M059J (cell line): Measurements from ENCODE around the gene CLEC11A. TPM values are rescaled to one million over a fixed set of nuclear protein-coding genes. Genes with fewer than 3 reads are reported as not detected.
A peak's percentile ranks its signal among the peaks of the same experiment; 100 is the strongest.

Experiments used
- DNase-seq: peaks from one replicate; pipeline ENCODE4 v3.0.0-alpha.2; 2012; ENCODE audit warnings: low read depth
- total RNA-seq: library from RNA; depleted of rRNA; stranded (reverse); fragments of >200 nt; shearing (Covaris generic); gene quantifications from 2 replicates; pipeline ENCODE4 v1.2.3, GENCODE V29; 2014

Gene CLEC11A
- total RNA-seq, 1 experiment from 2014 or later = 10.0 TPM

DNA sequence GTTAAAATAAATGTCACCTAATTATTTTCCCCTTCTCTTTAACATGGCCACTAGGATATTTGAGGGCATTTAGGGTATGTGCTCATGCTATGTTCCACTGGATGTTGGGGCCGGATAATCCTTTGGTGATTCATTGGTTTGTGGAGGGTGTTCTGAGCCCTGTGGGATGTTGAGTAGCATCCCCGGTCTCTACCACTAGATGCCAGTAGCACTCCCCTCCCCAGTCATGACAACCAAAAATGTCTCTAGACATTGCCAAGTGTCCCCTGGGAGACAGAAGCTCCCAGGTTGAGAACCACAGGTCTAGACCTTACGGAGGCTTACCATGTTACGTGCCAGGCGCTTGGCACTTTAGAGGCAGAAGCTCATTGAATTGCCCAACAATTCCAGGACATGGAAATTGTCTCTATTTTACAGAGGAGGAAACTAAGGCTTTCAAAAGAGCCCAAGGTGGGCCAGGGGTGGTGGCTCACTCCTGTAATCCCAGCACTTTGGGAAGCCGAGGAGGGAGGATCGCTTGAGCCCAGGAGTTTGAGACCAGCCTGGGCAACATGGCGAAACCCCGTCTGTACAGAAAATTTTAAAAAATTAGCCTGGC is 17.6 kb upstream of the CLEC11A start:
- peak; percentile 64 for DNase-seq

- no peak for DNase-seq
Measured at GRCh38 chr19:50706387-50706786, 16.8 kb upstream of the CLEC11A start.

DNA sequence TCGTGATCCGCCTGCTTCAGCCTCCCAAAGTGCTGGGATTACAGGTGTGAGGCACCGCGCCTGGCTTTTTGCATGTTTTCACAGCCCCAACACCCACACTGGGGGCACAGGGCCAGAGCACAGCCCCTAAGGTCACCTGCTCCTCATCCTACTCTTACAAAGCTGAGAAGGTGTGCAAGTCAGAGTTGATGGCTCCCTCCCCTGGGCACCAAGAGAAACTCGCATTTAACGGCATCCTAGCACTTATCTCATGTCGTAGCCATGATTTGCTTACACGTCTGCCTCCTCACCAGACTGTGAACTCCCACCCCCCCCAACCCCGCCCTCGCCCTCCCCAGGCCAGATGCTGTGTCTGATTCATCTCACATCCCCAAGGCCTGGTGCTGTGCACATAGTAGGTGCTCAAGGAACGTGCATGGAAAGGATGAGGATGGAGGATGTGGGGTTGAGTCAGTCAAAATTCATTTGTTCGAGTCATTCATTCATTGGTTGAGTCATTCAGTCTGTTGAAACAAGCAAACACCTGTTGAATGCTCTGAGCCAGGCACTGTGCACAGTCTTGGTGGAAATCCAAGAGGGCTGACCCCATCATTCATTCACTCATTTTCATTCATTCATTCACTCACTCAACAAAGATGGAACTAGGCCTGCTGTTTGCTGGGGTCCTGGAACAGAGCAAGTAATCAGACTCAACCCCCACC is 14.8 kb upstream of the CLEC11A start:
- no peak for DNase-seq

DNA sequence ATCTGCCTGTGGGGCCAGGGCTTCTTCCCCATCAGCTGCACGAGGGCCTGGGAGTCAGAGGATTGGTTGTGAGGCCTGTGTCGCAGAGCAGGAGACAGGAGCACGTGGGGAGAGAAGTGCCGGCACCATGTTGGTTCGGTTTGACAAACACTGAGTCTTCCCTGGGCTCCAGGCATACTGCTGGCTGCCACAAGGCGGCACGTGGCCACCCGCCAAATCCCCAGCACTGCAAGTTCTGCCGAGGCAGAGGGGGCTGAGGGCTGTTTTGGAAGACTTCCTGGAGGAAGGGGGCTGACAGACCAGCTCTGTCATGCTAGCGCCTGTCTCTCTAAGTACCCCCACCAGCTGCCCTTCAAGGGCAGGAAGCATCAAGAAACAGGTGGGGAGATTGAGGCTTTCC is 13.1 kb upstream of the CLEC11A start:
- no peak for DNase-seq

DNA sequence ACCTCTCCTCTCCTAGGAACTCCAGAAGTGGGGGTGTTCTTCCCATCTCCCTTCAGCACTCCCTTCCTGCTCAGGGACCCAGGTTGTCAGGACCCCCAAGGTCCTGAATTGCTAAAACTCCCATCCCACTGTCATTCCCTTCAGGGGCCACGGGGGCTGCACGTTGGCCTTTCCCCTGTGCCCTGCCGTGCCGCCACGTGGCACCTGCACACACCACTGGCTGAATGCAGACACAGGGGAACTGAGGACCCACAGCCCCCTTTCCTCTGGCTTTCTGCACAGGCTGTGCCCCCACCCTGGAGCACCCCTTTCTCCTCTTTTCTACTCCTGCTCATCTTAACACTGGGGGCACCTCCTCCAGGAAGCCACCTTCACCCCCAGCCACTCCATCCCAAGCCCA is 12.6 kb upstream of the CLEC11A start:
- DNase-seq = no peak

DNA sequence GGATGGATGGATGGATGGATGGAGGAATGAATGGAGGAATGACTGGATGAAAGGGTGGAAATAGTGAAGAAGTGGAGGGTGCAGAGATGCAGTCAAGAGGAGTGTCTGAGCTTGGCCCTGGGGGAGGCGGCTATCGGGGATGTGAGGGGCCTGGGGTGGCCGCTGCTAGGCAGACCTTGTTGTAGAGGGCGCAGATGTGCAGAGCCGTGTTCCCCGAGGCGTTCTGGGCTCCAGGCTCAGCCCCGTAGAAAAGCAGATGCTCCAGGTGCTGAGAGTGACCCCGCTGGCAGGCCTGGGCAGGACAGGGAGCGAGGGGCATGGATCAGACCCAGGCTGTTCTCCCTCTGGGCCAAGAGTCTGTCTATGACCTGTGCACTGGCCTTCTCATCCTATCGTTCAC is 12.0 kb upstream of the CLEC11A start:
- DNase-seq = no peak

- no peak for DNase-seq
Measured at GRCh38 chr19:50711805-50712204, 11.4 kb upstream of the CLEC11A start.

- no peak for DNase-seq
Measured at GRCh38 chr19:50712833-50713232, 10.3 kb upstream of the CLEC11A start.

GRCh38 chr19:50713556-50714236 is 9.5 kb upstream of the CLEC11A start:
- DNase-seq = no peak

- DNase-seq = no peak
Measured at GRCh38 chr19:50716178-50717025, 6.8 kb upstream of the CLEC11A start.

- DNase-seq = no peak
Measured at GRCh38 chr19:50717026-50717723, 6.0 kb upstream of the CLEC11A start.

DNA sequence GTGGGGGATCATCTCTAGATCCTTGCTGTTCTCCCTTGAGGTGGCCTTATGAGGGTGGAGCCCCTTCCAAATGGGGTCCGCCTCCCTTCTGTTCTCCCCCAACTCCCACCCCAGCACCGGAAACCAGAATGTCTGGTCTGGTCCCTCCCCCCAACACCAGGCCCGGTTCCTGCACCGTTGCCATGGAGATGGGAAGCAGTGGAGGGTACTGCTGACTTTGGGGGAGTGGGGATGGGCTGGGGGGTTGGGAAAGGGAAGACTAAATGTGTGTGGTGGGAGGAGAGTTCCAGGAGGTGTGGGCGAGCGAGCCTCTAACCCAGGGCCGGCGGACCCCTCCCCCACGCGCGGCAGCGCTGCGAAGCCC is 5.3 kb upstream of the CLEC11A start:
- DNase-seq = no peak

DNA sequence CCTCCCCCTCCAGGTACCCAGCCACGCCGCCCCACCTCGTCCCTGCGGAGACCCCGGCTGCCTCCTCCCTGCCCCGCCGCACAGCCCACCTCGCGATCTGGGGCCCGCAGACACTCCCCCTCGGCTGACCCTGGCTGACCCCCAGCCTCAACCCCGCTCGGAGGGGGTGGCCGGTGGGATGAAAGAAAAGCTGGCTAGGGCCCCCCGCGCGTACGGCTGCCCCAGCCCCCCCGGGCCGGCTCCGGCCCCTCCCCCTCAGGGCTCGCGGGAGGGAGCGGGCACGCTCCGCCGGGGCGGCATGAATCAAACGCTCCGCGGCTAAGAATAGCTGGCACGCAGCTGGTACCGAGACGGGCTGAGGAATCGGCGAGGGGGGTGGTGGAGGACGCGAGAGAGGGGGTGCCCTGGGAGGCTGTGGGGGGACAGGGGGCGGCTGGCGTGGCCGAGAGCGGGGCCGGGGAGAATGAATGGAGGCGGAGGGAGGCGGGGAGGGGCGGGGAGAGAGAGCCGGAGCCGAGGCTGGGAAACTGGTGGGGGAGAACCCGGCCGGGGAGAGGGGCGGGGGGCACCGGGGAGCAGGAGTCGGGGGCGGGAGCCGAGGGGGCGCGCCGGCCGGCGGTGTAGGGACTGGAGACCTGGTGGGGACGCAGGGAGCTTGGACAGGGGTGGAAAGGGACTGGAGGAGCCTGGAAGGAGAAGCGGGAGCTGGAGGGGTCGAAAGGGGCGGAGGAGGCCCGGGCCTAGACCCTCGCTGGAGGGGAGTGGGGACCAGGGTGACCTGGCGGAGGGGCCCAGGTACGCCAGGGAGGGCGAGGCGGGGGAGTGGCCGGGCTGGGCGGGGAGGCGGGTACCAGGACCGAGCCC is 4.7 kb upstream of the CLEC11A start:
- DNase-seq = no peak

DNA sequence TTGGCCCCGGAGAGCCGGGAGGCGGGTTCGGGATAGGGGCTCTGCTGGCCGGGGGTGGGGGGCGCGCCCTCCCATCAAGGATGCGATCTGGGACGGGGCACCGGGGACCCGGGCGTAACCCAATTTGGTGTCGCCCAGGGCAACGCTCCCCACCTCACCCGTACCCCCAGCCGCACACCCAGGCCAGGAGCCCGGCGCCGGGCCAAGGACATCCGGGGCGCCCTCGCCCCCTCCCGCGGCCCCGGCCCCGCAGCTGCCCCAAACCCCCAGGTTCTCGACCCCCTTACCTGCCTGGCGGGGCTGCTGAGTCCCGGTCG is 4.1 kb upstream of the CLEC11A start:
- no peak for DNase-seq

DNA sequence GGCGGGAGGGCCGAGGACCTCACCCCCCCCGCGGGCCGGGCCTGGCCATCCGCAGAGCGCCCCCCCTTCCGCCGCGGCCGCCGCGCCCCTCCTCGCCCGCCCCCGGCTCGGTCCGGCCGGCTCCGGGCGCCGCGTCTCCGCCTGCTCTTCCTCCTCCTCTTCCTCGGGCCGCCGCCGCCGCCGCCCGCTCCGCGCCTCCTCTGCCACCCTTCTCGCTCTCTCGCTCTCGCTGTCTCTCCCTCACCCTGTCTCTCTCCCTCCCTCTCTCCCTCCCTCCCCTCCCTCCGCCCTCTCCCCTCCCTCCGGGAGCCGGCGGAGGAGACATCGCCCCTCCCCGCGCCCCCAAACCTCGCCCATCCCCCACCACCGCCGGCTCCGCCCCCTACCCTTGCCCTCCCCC is 3.6 kb upstream of the CLEC11A start, which contains the start of gene SHANK1:
TSS of gene SHANK1 (minus strand) at position 237 of the 400 bp plus-strand sequence. CDS start 2,883 bp downstream, outside the sequence.
- no peak for DNase-seq

DNA sequence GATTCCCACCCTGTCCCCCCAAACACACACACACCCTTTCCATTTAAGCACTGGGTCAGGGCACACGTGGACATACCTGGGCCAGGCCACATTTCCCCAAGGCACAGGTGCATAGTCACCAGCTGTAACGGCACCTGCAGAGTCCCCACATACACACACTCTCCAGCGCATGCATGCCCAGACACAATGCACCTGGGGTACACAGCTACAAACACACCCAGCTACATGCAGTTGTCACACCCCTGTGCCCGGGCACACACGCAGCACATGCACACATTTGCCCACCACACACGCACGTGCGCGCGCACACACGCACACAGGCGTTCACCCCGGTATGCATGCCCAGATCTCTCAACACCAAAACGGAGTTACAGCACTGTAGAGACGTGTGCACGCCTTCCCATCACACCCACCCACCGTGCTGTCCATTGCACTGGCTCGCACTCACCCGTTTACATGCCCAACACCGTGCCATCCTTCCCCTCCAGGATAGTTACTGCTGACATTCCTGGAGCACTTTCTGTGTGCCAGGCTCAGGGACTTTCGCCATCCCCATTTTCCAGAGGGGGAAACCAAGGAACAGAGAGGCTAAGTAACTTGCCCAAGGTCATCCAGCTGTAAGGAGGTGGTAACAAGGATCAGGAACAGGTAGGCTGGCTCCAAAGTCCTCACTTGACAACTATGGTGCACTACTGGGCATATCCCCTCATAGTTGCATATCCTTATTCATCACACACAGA is 2.8 kb upstream of the CLEC11A start:
- DNase-seq = no peak

DNA sequence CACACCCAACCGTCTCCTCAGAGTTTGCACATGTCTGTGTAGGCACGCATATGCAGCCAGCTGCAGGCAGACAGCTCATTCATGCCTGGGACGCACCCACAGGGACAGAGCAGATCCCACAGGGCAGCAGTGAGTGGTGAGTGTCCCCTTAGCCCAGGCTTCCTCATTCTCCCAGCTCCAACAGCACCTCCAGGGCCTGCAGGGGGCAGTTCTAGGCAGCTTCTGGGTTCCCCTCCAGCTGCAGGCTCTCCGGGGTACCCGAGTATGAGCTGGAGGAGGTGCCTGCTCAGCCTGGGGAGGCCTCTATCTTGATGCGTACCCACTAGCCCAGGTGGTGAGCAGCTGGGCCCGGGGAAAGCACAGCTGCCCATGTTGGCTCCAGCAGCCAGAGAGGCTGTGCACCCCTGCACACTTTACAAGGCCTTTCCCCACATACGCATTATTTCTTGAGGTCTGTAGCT is 2.2 kb upstream of the CLEC11A start:
- peak; percentile 24 for DNase-seq

- peak; percentile 45 for DNase-seq
Measured at GRCh38 chr19:50721441-50722137, 1.6 kb upstream of the CLEC11A start.
